ENCODE results near the gene GLCE. TPM values are rescaled to one million over a fixed set of nuclear protein-coding genes. Genes with fewer than 3 reads are reported as not detected.

The GLCE gene
- total RNA-seq, 1 experiment from 2014 or later, result 22.8 TPM

GRCh38 chr15:69318033-69318432 lies 157.6 kb downstream of the GLCE start:
- H3K4me1 ChIP-seq (ENCODE audit: control insufficient read depth, insufficient read depth, low read length), result no peaks in the 10 kb centered on the region; the same call in 1 of the 2 replicates
- H3K27ac ChIP-seq (ENCODE audit: low read length), result no peak overlapping the region
- in situ Hi-C loops (cut with HindIII; ENCODE audit: low pct_unique_long_range_greater_than_20kb, low sequenced_read_pairs) (no loop called here), intact Hi-C loops (cut with micrococcal nuclease; ENCODE audit: unreplicated experiment) (no loop called here)
- no peaks in the 10 kb centered on the region for H3K9me3 ChIP-seq (ENCODE audit: control insufficient read depth, insufficient read depth, low read depth, low read length)
- CTCF ChIA-PET, result no interaction called here
- no peaks in the 10 kb centered on the region for H3K36me3 ChIP-seq (ENCODE audit: control insufficient read depth, insufficient read depth, low read length)
- no peak for DNase-seq (ENCODE audit: low read depth, low spot score)
- POLR2A ChIA-PET, result no interaction called here
- ATAC-seq, result no peak
- no peak overlapping the region for H3K4me3 ChIP-seq (ENCODE audit: low read depth in 2 of 2, low read length in 2 of 2)
- no peak for TF ChIP-seq SIN3A (IDR thresholded peaks at IDR 0.05; ENCODE audit: borderline replicate concordance, insufficient read depth, low read depth, low read length)
- TF ChIP-seq TCF7L2 (IDR thresholded peaks at IDR 0.05; ENCODE audit: low read depth, low read length), result no peak
- TF ChIP-seq, protein P1, sequence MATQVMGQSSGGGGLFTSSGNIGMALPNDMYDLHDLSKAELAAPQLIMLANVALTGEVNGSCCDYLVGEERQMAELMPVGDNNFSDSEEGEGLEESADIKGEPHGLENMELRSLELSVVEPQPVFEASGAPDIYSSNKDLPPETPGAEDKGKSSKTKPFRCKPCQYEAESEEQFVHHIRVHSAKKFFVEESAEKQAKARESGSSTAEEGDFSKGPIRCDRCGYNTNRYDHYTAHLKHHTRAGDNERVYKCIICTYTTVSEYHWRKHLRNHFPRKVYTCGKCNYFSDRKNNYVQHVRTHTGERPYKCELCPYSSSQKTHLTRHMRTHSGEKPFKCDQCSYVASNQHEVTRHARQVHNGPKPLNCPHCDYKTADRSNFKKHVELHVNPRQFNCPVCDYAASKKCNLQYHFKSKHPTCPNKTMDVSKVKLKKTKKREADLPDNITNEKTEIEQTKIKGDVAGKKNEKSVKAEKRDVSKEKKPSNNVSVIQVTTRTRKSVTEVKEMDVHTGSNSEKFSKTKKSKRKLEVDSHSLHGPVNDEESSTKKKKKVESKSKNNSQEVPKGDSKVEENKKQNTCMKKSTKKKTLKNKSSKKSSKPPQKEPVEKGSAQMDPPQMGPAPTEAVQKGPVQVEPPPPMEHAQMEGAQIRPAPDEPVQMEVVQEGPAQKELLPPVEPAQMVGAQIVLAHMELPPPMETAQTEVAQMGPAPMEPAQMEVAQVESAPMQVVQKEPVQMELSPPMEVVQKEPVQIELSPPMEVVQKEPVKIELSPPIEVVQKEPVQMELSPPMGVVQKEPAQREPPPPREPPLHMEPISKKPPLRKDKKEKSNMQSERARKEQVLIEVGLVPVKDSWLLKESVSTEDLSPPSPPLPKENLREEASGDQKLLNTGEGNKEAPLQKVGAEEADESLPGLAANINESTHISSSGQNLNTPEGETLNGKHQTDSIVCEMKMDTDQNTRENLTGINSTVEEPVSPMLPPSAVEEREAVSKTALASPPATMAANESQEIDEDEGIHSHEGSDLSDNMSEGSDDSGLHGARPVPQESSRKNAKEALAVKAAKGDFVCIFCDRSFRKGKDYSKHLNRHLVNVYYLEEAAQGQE (IDR thresholded peaks at IDR 0.05; ENCODE audit: insufficient read depth in 1 of 2, low read depth in 2 of 2, low read length in 1 of 2), result no peak
- TF ChIP-seq POLR2AphosphoS5 (IDR thresholded peaks at IDR 0.05; ENCODE audit: low read depth, low read length), result no peak
- no peak for TF ChIP-seq CTCF (IDR thresholded peaks at IDR 0.05)
- no peaks in the 10 kb centered on the region for H3K27me3 ChIP-seq (ENCODE audit: control insufficient read depth, insufficient read depth, low read length)
- no TSS peak for BruUV-seq (replicated peaks)

GRCh38 chr15:69319384-69320375 lies 159.2 kb downstream of the GLCE start:
- H3K4me3 ChIP-seq (ENCODE audit: low read depth in 2 of 2, low read length in 2 of 2), result no peak overlapping the region
- ChIA-PET POLR2A (interaction anchor here (0.6 kb wide), 2 partner anchors 13 to 70 kb away, joined by 3 to 5 read pairs; no protein-coding TSS in a partner anchor), CTCF (no interaction called here)
- BruUV-seq (replicated peaks), result no TSS peak
- no peak overlapping the region for H3K27ac ChIP-seq (ENCODE audit: low read length)
- no peak for TF ChIP-seq CTCF (IDR thresholded peaks at IDR 0.05)
- TF ChIP-seq POLR2AphosphoS5 (IDR thresholded peaks at IDR 0.05; ENCODE audit: low read depth, low read length), result no peak
- no peak for TF ChIP-seq TCF7L2 (IDR thresholded peaks at IDR 0.05; ENCODE audit: low read depth, low read length)
- TF ChIP-seq, protein P1 (IDR thresholded peaks at IDR 0.05; ENCODE audit: insufficient read depth in 1 of 2, low read depth in 2 of 2, low read length in 1 of 2), result no peak
- TF ChIP-seq SIN3A (IDR thresholded peaks at IDR 0.05; ENCODE audit: borderline replicate concordance, insufficient read depth, low read depth, low read length), result no peak
- intact Hi-C loops (cut with micrococcal nuclease; ENCODE audit: unreplicated experiment) (no loop called here), in situ Hi-C loops (cut with HindIII; ENCODE audit: low pct_unique_long_range_greater_than_20kb, low sequenced_read_pairs) (no loop called here)
- no peaks in the 10 kb centered on the region for H3K36me3 ChIP-seq (ENCODE audit: control insufficient read depth, insufficient read depth, low read length)
- ATAC-seq (0 out of 2 replicates have a peak, but pooled peaks have one; percentile 36), DNase-seq (ENCODE audit: low read depth, low spot score) (no peak)
- H3K27me3 ChIP-seq (ENCODE audit: control insufficient read depth, insufficient read depth, low read length), result no peaks in the 10 kb centered on the region
- H3K9me3 ChIP-seq (ENCODE audit: control insufficient read depth, insufficient read depth, low read depth, low read length), result no peaks in the 10 kb centered on the region
- H3K4me1 ChIP-seq (ENCODE audit: control insufficient read depth, insufficient read depth, low read length), result no peaks in the 10 kb centered on the region; the same call in 1 of the 2 replicates
